ENCODE data around the gene SORCS2. TPM values are rescaled to one million over a fixed set of nuclear protein-coding genes. Genes with fewer than 3 reads are reported as not detected.

Gene SORCS2
- total and polyA plus RNA-seq, 2 of the 4 experiments (the other 2 are of a cell fraction): 0.36 to 0.62 TPM

- dilution Hi-C loops (cut with HindIII; ENCODE audit: low sequenced_read_pairs, unreplicated experiment) (no loop called here), in situ Hi-C loops (cut with MboI; ENCODE audit: low sequenced_read_pairs) (no loop called here), intact Hi-C loops (cut with micrococcal nuclease) (no loop called here)
- no peaks in the 10 kb centered on the region for H3K4me1 ChIP-seq (ENCODE audit: control insufficient read depth, insufficient read depth, low read length)
- no peak overlapping the region for H3K4me3 ChIP-seq (ENCODE audit: insufficient read depth, low read depth, low read length)
- no peak overlapping the region for H2AFZ ChIP-seq (replicated peaks; ENCODE audit: low read length, poor library complexity)
- H3K18ac ChIP-seq (ENCODE audit: low read depth, low read length): no peak overlapping the region
- H3K36me3 ChIP-seq (ENCODE audit: control insufficient read depth, insufficient read depth, low read length): no peaks in the 10 kb centered on the region
- no peak overlapping the region for H2AK5ac ChIP-seq (ENCODE audit: low read depth, low read length)
- no TSS peak for BruUV-seq (replicated peaks)
- no peak overlapping the region for H3K27ac ChIP-seq (ENCODE audit: insufficient read depth, low read length)
- ATAC-seq (ENCODE audit: low read depth) (no peak), DNase-seq (no peak)
- no peak overlapping the region for H2BK120ac ChIP-seq (ENCODE audit: low read depth, low read length)
- H4K8ac ChIP-seq (ENCODE audit: low read depth in 2 of 2, low read length in 2 of 2): no peak overlapping the region
- H4K5ac ChIP-seq (ENCODE audit: low read depth, low read length): no peak overlapping the region
- no peak overlapping the region for H2BK5ac ChIP-seq (ENCODE audit: low read depth, low read length, poor library complexity, severe bottlenecking)
- ChIA-PET POLR2A (ENCODE audit: unreplicated experiment) (no interaction called here), CTCF (no interaction called here)
- no peaks in the 10 kb centered on the region for H3K9me1 ChIP-seq (ENCODE audit: insufficient read depth, low read length)
- peaks cover 25% of the 10 kb centered on the region for H3K27me3 ChIP-seq (ENCODE audit: control insufficient read depth, insufficient read depth, low read length)
- no peak overlapping the region for H4K91ac ChIP-seq (ENCODE audit: insufficient read depth, low read depth, low read length)
- H3K23ac ChIP-seq (ENCODE audit: low read depth, low read length): no peak overlapping the region
- no peaks in the 10 kb centered on the region for H3K79me1 ChIP-seq (ENCODE audit: low read depth in 1 of 2, low read length in 2 of 2)
- peaks cover 9% of the 10 kb centered on the region for H3K9me3 ChIP-seq (ENCODE audit: control insufficient read depth, insufficient read depth, low read length)
- H3K4ac ChIP-seq (ENCODE audit: low read depth, low read length): no peak overlapping the region
- TF ChIP-seq MXI1 (IDR thresholded peaks at IDR 0.05; ENCODE audit: borderline replicate concordance, low read depth, low read length) (no peak), MAZ (IDR thresholded peaks at IDR 0.05; ENCODE audit: borderline replicate concordance, low read depth, low read length) (no peak), FOS (IDR thresholded peaks at IDR 0.05; ENCODE audit: low read depth, low read length) (no peak), RAD21 (IDR thresholded peaks at IDR 0.05; ENCODE audit: low read length) (no peak), RCOR1 (IDR thresholded peaks at IDR 0.05; ENCODE audit: insufficient replicate concordance, low read length) (no peak), SMC3 (IDR thresholded peaks at IDR 0.05; ENCODE audit: low read depth, low read length) (no peak), BHLHE40 (IDR thresholded peaks at IDR 0.05; ENCODE audit: low read depth, low read length) (no peak), CHD1 (IDR thresholded peaks at IDR 0.05; ENCODE audit: low read depth, low read length) (no peak), RFX5 (IDR thresholded peaks at IDR 0.05; ENCODE audit: low read depth, low read length) (no peak), POLR2A (IDR thresholded peaks at IDR 0.05; ENCODE audit: low read depth, low read length) (no peak), USF2 (IDR thresholded peaks at IDR 0.05; ENCODE audit: low read depth, low read length) (no peak), CEBPB (IDR thresholded peaks at IDR 0.05; ENCODE audit: low read depth, low read length) (no peak), NFE2L2 (IDR thresholded peaks at IDR 0.05; ENCODE audit: low read depth, low read length) (no peak), CTCF (conservative IDR thresholded peaks at IDR 0.05; ENCODE audit: low read depth, low read length) (no peak), MAFK (IDR thresholded peaks at IDR 0.05; ENCODE audit: low read depth, low read length) (no peak)
- TF ChIP-seq, protein P1, sequence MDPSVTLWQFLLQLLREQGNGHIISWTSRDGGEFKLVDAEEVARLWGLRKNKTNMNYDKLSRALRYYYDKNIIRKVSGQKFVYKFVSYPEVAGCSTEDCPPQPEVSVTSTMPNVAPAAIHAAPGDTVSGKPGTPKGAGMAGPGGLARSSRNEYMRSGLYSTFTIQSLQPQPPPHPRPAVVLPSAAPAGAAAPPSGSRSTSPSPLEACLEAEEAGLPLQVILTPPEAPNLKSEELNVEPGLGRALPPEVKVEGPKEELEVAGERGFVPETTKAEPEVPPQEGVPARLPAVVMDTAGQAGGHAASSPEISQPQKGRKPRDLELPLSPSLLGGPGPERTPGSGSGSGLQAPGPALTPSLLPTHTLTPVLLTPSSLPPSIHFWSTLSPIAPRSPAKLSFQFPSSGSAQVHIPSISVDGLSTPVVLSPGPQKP (IDR thresholded peaks at IDR 0.05; ENCODE audit: borderline replicate concordance, low read depth, low read length): no peak
- no peak overlapping the region for H2AK9ac ChIP-seq (replicated peaks; ENCODE audit: low read depth, low read length, poor library complexity)
- no peak overlapping the region for H2BK15ac ChIP-seq (ENCODE audit: low read depth, low read length)
- WGBS, 2 experiments (ENCODE audit: extremely low coverage in 2 of 2, insufficient read length in 1 of 2): no CpG with 5 or more reads among the region's 1 CpG
- no peak overlapping the region for H3K9ac ChIP-seq (ENCODE audit: low read depth, low read length)
- no peak overlapping the region for H3K56ac ChIP-seq (ENCODE audit: extremely low read depth, insufficient read depth, low read length)
- H3K4me2 ChIP-seq (ENCODE audit: low read depth, low read length): no peak overlapping the region
- H4K20me1 ChIP-seq (ENCODE audit: insufficient read depth, low read length): no peaks in the 10 kb centered on the region
- H2BK20ac ChIP-seq (ENCODE audit: low read depth, low read length): no peak overlapping the region
- no peak overlapping the region for H3K14ac ChIP-seq (replicated peaks; ENCODE audit: low read depth, low read length)
Measured at GRCh38 chr4:7411491-7411890, 219.2 kb downstream of the SORCS2 start.
